ENCODE data around the gene ZNF512B.

Gene ZNF512B

DNA sequence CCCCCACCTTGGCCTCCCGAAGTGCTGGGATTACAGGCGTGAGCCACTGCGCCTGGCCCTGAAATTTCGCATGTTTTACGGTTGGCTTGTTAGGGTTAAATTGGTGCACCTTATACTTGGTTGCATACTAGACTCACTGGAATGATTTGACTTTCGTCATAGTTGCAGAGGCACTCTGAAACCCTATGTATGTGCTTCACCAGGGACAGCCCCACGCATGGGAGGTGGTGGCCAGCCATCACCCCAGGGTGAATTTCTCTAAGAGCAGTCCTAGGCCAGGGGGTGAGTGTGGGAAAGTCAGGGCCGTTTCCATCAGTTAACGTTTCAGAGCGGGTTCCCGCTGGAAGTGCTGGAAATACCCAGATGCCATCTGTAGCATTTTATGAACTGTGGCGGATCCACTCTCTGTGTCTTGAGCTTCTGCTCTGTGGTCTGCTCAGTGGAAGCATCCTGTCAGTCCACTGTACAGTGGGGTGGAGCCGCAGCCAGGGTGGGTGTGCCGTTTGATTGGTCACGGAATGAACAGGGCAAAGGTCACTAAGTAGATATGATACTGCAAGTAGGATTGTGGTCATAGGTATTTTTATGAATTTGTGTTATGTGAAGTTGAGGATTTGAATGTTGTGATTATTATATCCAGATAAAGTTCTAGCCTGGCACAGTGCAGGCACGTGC lies 61.6 kb downstream of the ZNF512B start:
- H3K4me1 ChIP-seq (ENCODE audit: control insufficient read depth, low read length) = peaks cover 7% of the 10 kb centered on the region; the same call in 1 of the 2 replicates
- H3K4me2 ChIP-seq (ENCODE audit: low read length) = no peak overlapping the region
- no peak for TF ChIP-seq EZH2phosphoT487 (IDR thresholded peaks at IDR 0.05; ENCODE audit: borderline replicate concordance, low read length)
- TF ChIP-seq, protein P1, sequence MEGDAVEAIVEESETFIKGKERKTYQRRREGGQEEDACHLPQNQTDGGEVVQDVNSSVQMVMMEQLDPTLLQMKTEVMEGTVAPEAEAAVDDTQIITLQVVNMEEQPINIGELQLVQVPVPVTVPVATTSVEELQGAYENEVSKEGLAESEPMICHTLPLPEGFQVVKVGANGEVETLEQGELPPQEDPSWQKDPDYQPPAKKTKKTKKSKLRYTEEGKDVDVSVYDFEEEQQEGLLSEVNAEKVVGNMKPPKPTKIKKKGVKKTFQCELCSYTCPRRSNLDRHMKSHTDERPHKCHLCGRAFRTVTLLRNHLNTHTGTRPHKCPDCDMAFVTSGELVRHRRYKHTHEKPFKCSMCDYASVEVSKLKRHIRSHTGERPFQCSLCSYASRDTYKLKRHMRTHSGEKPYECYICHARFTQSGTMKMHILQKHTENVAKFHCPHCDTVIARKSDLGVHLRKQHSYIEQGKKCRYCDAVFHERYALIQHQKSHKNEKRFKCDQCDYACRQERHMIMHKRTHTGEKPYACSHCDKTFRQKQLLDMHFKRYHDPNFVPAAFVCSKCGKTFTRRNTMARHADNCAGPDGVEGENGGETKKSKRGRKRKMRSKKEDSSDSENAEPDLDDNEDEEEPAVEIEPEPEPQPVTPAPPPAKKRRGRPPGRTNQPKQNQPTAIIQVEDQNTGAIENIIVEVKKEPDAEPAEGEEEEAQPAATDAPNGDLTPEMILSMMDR (IDR thresholded peaks at IDR 0.05; ENCODE audit: low read depth, low read length, poor library complexity, severe bottlenecking) = no peak
- no peak overlapping the region for H3K4me3 ChIP-seq (ENCODE audit: low read length)
- H3K27ac ChIP-seq (ENCODE audit: low read depth, low read length) = no peak overlapping the region
- no peaks in the 10 kb centered on the region for H3K27me3 ChIP-seq (ENCODE audit: control insufficient read depth, low read length)
- peaks cover 8% of the 10 kb centered on the region; the same call in 1 of the 2 replicates for H4K20me1 ChIP-seq (ENCODE audit: control insufficient read depth, insufficient read depth, low read depth, low read length)
- peaks cover 2% of the 10 kb centered on the region; the same call in 1 of the 2 replicates for H3K36me3 ChIP-seq (ENCODE audit: control insufficient read depth, low read length)
- no peaks in the 10 kb centered on the region for H3K9me3 ChIP-seq (ENCODE audit: control insufficient read depth, insufficient read depth, low read length)
- H3K79me2 ChIP-seq (ENCODE audit: control insufficient read depth, low read length) = peaks cover 96% of the 10 kb centered on the region
- H3F3A ChIP-seq (ENCODE audit: control insufficient read depth, insufficient read depth) = no peaks in the 10 kb centered on the region
- H3K9me2 ChIP-seq (replicated peaks; ENCODE audit: control insufficient read depth, low read length) = no peaks in the 10 kb centered on the region
